GM21423 (cell line): ENCODE data around the gene WSCD2.

ENCODE experiments used
- ATAC-seq: cut with Tn5 transposase; IDR thresholded peaks from one replicate; pipeline ENCODE4 v1.9.1; 2021; ENCODE audit warnings: mild to moderate bottlenecking, moderate library complexity; ENCODE audit not compliant: unreplicated experiment

WSCD2 gene

GRCh38 chr12:108156717-108157116 is 27.6 kb downstream of the WSCD2 start:
- no peak for ATAC-seq

- ATAC-seq: no peak
Measured at GRCh38 chr12:108157870-108158459, 28.9 kb downstream of the WSCD2 start.

GRCh38 chr12:108162207-108162606 is 33.1 kb downstream of the WSCD2 start:
- no peak for ATAC-seq

- ATAC-seq: no peak
Measured at GRCh38 chr12:108166505-108166904, 37.4 kb downstream of the WSCD2 start.

GRCh38 chr12:108167974-108168373 is 38.9 kb downstream of the WSCD2 start:
- ATAC-seq: no peak

GRCh38 chr12:108169708-108170107 is 40.6 kb downstream of the WSCD2 start:
- no peak for ATAC-seq

GRCh38 chr12:108170164-108170563 is 41.1 kb downstream of the WSCD2 start:
- ATAC-seq: no peak

GRCh38 chr12:108172033-108172432 is 42.9 kb downstream of the WSCD2 start:
- no peak for ATAC-seq

GRCh38 chr12:108173160-108173559 is 44.1 kb downstream of the WSCD2 start:
- ATAC-seq: no peak

GRCh38 chr12:108173892-108174291 is 44.8 kb downstream of the WSCD2 start:
- no peak for ATAC-seq

- no peak for ATAC-seq
Measured at GRCh38 chr12:108174641-108175040, 45.6 kb downstream of the WSCD2 start.

GRCh38 chr12:108175310-108175709 is 46.2 kb downstream of the WSCD2 start:
- no peak for ATAC-seq

- no peak for ATAC-seq
Measured at GRCh38 chr12:108176292-108176691, 47.2 kb downstream of the WSCD2 start.

- no peak for ATAC-seq
Measured at GRCh38 chr12:108177131-108177530, 48.0 kb downstream of the WSCD2 start.

GRCh38 chr12:108179305-108179704 is 50.2 kb downstream of the WSCD2 start:
- ATAC-seq: no peak

- ATAC-seq: no peak
Measured at GRCh38 chr12:108180255-108181094, 51.4 kb downstream of the WSCD2 start.

- no peak for ATAC-seq
Measured at GRCh38 chr12:108181095-108181454, 52.0 kb downstream of the WSCD2 start.

- no peak for ATAC-seq
Measured at GRCh38 chr12:108182096-108182495, 53.0 kb downstream of the WSCD2 start.

- ATAC-seq: no peak
Measured at GRCh38 chr12:108185002-108185401, 55.9 kb downstream of the WSCD2 start.

GRCh38 chr12:108187831-108188230 is 58.7 kb downstream of the WSCD2 start:
- no peak for ATAC-seq

GRCh38 chr12:108190529-108190928 is 61.4 kb downstream of the WSCD2 start:
- no peak for ATAC-seq

GRCh38 chr12:108191086-108191485 is 62.0 kb downstream of the WSCD2 start:
- ATAC-seq: no peak

GRCh38 chr12:108191938-108192337 is 62.9 kb downstream of the WSCD2 start:
- no peak for ATAC-seq
